ENCODE data around the gene AHR. TPM values are rescaled to one million over a fixed set of nuclear protein-coding genes. Genes with fewer than 3 reads are reported as not detected.
"Not testable (repeated sequence)": the region's sequence is repeated elsewhere in the genome, so short reads cannot be mapped to it uniquely, and the experiment has no call there.

Gene AHR
- total RNA-seq, 1 donor from 2014 or later = 25.3 TPM

GRCh38 chr7:17329440-17329839 lies 31.0 kb downstream of the AHR start:
- no peak overlapping the region for H3K4me3 Mint-ChIP-seq
- intact Hi-C loops (cut with micrococcal nuclease) = no loop called here

GRCh38 chr7:17331891-17332501 lies 33.5 kb downstream of the AHR start:
- intact Hi-C loops (cut with micrococcal nuclease) = no loop called here
- Mint-ChIP-seq H3K36me3 (ENCODE audit: low read depth) (peaks cover 27% of the 10 kb centered on the region), H3K9me3 (no peaks in the 10 kb centered on the region), H3K27ac (no peak overlapping the region), H3K4me3 (no peak overlapping the region), H3K27me3 (ENCODE audit: insufficient read depth) (no peaks in the 10 kb centered on the region), H3K4me1 (ENCODE audit: low read depth) (peaks cover 4% of the 10 kb centered on the region)
- DNase-seq (ENCODE audit: low spot score) = no peak

More at GRCh38 chr7:17329440-17329839, 31.0 kb downstream of the AHR start:
- Mint-ChIP-seq H3K4me1 (ENCODE audit: low read depth) (peaks cover 4% of the 10 kb centered on the region), H3K9me3 (no peaks in the 10 kb centered on the region), H3K27me3 (ENCODE audit: insufficient read depth) (no peaks in the 10 kb centered on the region), H3K27ac (no peak overlapping the region), H3K36me3 (ENCODE audit: low read depth) (peaks cover 25% of the 10 kb centered on the region)
- no peak for DNase-seq (ENCODE audit: low spot score)

- intact Hi-C loops (cut with micrococcal nuclease) = no loop called here
- Mint-ChIP-seq H3K27ac (no peak overlapping the region), H3K27me3 (ENCODE audit: insufficient read depth) (no peaks in the 10 kb centered on the region), H3K4me3 (no peak overlapping the region), H3K36me3 (ENCODE audit: low read depth) (peaks cover 30% of the 10 kb centered on the region), H3K4me1 (ENCODE audit: low read depth) (peaks cover 4% of the 10 kb centered on the region), H3K9me3 (peaks cover 4% of the 10 kb centered on the region)
- DNase-seq (ENCODE audit: low spot score) = no peak
Measured at GRCh38 chr7:17333221-17333620, 34.8 kb downstream of the AHR start.

GRCh38 chr7:17336168-17336567 lies 37.7 kb downstream of the AHR start:
- no peak overlapping the region for H3K27ac Mint-ChIP-seq
- H3K4me1 Mint-ChIP-seq (ENCODE audit: low read depth) = peaks cover 4% of the 10 kb centered on the region
- no peak for DNase-seq (ENCODE audit: low spot score)
- no peak overlapping the region for H3K4me3 Mint-ChIP-seq
- H3K27me3 Mint-ChIP-seq (ENCODE audit: insufficient read depth) = no peaks in the 10 kb centered on the region
- peaks cover 34% of the 10 kb centered on the region for H3K36me3 Mint-ChIP-seq (ENCODE audit: low read depth)
- intact Hi-C loops (cut with micrococcal nuclease) = no loop called here
- peaks cover 4% of the 10 kb centered on the region for H3K9me3 Mint-ChIP-seq

DNA sequence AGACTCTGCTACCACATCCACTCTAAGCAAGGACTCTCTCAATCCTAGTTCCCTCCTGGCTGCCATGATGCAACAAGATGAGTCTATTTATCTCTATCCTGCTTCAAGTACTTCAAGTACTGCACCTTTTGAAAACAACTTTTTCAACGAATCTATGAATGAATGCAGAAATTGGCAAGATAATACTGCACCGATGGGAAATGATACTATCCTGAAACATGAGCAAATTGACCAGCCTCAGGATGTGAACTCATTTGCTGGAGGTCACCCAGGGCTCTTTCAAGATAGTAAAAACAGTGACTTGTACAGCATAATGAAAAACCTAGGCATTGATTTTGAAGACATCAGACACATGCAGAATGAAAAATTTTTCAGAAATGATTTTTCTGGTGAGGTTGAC lies 40.7 kb downstream of the AHR start:
- no peak overlapping the region for H3K4me3 Mint-ChIP-seq

DNA sequence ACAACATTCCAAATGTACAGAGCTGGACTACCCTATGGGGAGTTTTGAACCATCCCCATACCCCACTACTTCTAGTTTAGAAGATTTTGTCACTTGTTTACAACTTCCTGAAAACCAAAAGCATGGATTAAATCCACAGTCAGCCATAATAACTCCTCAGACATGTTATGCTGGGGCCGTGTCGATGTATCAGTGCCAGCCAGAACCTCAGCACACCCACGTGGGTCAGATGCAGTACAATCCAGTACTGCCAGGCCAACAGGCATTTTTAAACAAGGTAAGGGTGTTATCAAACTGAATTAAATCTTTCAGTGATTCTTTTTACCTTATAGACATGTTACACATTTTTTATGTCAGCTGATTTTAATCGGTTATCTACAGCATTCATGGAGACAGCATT lies 41.5 kb downstream of the AHR start:
- Mint-ChIP-seq H3K27me3 (ENCODE audit: insufficient read depth) (no peaks in the 10 kb centered on the region), H3K27ac (no peak overlapping the region), H3K9me3 (peaks cover 4% of the 10 kb centered on the region), H3K4me3 (no peak overlapping the region), H3K36me3 (ENCODE audit: low read depth) (peaks cover 33% of the 10 kb centered on the region), H3K4me1 (ENCODE audit: low read depth) (peaks cover 7% of the 10 kb centered on the region)
- no peak for DNase-seq (ENCODE audit: low spot score)
- intact Hi-C loops (cut with micrococcal nuclease) = no loop called here

More for the DNA sequence above, 40.7 kb downstream of the AHR start:
- DNase-seq (ENCODE audit: low spot score) = no peak
- no peak overlapping the region for H3K27ac Mint-ChIP-seq
- intact Hi-C loops (cut with micrococcal nuclease) = no loop called here
- H3K9me3 Mint-ChIP-seq = peaks cover 4% of the 10 kb centered on the region
- no peaks in the 10 kb centered on the region for H3K27me3 Mint-ChIP-seq (ENCODE audit: insufficient read depth)
- H3K36me3 Mint-ChIP-seq (ENCODE audit: low read depth) = peaks cover 33% of the 10 kb centered on the region
- H3K4me1 Mint-ChIP-seq (ENCODE audit: low read depth) = peaks cover 7% of the 10 kb centered on the region

DNA sequence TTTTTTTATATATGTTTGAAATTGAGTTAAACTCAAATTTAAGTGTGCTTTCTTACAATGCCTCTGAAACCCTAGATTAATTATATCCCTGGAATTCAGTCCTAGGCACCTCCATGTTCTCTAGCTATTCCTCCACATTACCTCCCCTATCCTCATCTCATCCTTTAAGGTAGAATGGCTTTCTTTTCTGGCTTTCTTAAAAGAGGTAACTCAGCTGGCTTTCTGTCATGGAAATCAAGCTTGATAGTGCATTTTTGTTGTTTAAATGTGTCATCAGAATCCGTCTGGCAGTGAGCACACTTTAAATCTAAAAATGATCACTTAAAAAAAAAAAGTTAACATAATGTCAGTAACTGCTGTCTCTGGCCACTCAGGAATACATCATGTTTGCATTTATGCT lies 42.2 kb downstream of the AHR start:
- H3K27me3 Mint-ChIP-seq (ENCODE audit: insufficient read depth) = no peaks in the 10 kb centered on the region
- intact Hi-C loops (cut with micrococcal nuclease) = no loop called here
- peaks cover 4% of the 10 kb centered on the region for H3K9me3 Mint-ChIP-seq
- peaks cover 7% of the 10 kb centered on the region for H3K4me1 Mint-ChIP-seq (ENCODE audit: low read depth)
- no peak overlapping the region for H3K4me3 Mint-ChIP-seq
- DNase-seq (ENCODE audit: low spot score) = no peak
- no peak overlapping the region for H3K27ac Mint-ChIP-seq
- peaks cover 32% of the 10 kb centered on the region for H3K36me3 Mint-ChIP-seq (ENCODE audit: low read depth)

GRCh38 chr7:17342756-17343155 lies 44.3 kb downstream of the AHR start:
- intact Hi-C loops (cut with micrococcal nuclease) = no loop called here
- H3K36me3 Mint-ChIP-seq (ENCODE audit: low read depth) = peaks cover 30% of the 10 kb centered on the region
- peaks cover 7% of the 10 kb centered on the region for H3K4me1 Mint-ChIP-seq (ENCODE audit: low read depth)
- no peaks in the 10 kb centered on the region for H3K27me3 Mint-ChIP-seq (ENCODE audit: insufficient read depth)
- H3K9me3 Mint-ChIP-seq = no peaks in the 10 kb centered on the region
- no peak for DNase-seq (ENCODE audit: low spot score)
- H3K4me3 Mint-ChIP-seq = no peak overlapping the region
- H3K27ac Mint-ChIP-seq = no peak overlapping the region

- intact Hi-C loops (cut with micrococcal nuclease) = no loop called here
- Mint-ChIP-seq H3K27me3 (ENCODE audit: insufficient read depth) (no peaks in the 10 kb centered on the region), H3K9me3 (peaks cover 25% of the 10 kb centered on the region), H3K4me3 (no peak overlapping the region), H3K27ac (no peak overlapping the region), H3K4me1 (ENCODE audit: low read depth) (peaks cover 6% of the 10 kb centered on the region), H3K36me3 (ENCODE audit: low read depth) (peaks cover 36% of the 10 kb centered on the region)
- DNase-seq (ENCODE audit: low spot score) = no peak
Measured at GRCh38 chr7:17347401-17347800, 48.9 kb downstream of the AHR start.

DNA sequence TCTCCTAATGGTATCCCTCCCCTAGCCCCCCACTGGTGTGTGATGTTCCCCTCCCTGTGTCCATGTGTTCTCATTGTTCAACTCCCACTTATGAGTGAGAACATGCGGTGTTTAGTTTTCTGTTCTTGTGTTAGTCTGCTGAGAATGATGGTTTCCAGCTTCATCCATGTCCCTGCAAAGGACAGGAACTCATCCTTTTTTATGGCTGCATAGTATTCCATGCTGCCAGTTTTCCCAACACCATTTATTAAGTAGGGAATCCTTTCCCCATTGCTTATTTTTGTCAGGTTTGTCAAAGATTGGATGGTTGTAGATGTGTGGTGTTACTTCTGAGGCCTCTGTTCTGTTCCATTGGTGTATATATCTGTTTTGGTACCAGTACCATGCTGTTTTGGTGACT lies 50.5 kb downstream of the AHR start:
- Mint-ChIP-seq H3K36me3 (ENCODE audit: low read depth) (peaks cover 31% of the 10 kb centered on the region), H3K9me3 (peaks cover 30% of the 10 kb centered on the region)
- H3K27ac Mint-ChIP-seq; H3K27me3 Mint-ChIP-seq (ENCODE audit: insufficient read depth); H3K4me3 Mint-ChIP-seq; DNase-seq (ENCODE audit: low spot score); intact Hi-C loops (cut with micrococcal nuclease); H3K4me1 Mint-ChIP-seq (ENCODE audit: low read depth): not testable (repeated sequence)

DNA sequence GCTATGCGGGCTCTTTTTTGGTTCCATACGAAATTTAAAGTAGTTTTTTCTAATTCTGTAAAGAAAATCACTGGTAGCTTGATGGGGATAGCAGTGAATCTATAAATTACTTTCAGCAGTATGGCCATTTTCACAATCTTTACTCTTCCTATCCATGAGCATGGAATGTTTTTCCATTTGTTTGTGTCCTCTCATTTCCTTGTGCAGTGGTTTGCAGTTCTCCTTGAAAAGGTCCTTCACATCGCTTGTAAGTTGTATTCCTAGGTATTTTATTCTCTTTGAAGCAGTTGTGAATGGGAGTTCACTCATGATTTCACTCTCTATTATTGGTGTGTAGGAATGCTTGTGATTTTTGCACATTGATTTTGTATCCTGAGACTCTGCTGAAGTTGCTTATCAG lies 51.9 kb downstream of the AHR start:
- Mint-ChIP-seq H3K9me3 (peaks cover 30% of the 10 kb centered on the region), H3K36me3 (ENCODE audit: low read depth) (peaks cover 34% of the 10 kb centered on the region)
- H3K27ac Mint-ChIP-seq; DNase-seq (ENCODE audit: low spot score); H3K27me3 Mint-ChIP-seq (ENCODE audit: insufficient read depth); H3K4me3 Mint-ChIP-seq; intact Hi-C loops (cut with micrococcal nuclease); H3K4me1 Mint-ChIP-seq (ENCODE audit: low read depth): not testable (repeated sequence)

- intact Hi-C loops (cut with micrococcal nuclease); H3K4me1 Mint-ChIP-seq (ENCODE audit: low read depth); H3K27ac Mint-ChIP-seq; H3K27me3 Mint-ChIP-seq (ENCODE audit: insufficient read depth); H3K4me3 Mint-ChIP-seq; DNase-seq (ENCODE audit: low spot score): not testable (repeated sequence)
- peaks cover 30% of the 10 kb centered on the region for H3K36me3 Mint-ChIP-seq (ENCODE audit: low read depth)
- H3K9me3 Mint-ChIP-seq = peaks cover 30% of the 10 kb centered on the region
Measured at GRCh38 chr7:17353650-17354419, 55.4 kb downstream of the AHR start.

DNA sequence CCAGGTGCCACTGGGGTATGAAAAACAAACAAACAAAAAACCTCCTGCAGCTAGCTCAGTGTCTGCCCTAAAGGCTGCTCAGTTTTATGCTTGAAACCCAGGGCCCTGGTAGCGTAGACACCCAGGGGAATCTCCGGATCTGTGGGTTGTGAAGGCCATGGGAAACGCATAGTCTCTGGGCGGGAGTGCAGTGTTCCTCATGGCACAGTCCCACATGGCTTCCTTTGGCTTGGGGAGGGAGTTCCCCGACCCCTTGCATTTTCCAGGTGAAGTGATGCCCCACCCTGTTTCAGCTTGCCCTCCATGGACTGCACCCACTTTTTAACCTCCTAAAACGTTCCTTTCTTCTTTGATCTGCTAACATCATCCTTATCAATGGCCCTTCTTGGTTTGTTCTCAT lies 56.0 kb downstream of the AHR start:
- no peak for DNase-seq (ENCODE audit: low spot score)
- peaks cover 26% of the 10 kb centered on the region for H3K36me3 Mint-ChIP-seq (ENCODE audit: low read depth)
- H3K4me3 Mint-ChIP-seq = no peak overlapping the region
- H3K27me3 Mint-ChIP-seq (ENCODE audit: insufficient read depth) = no peaks in the 10 kb centered on the region
- intact Hi-C loops (cut with micrococcal nuclease) = no loop called here
- no peaks in the 10 kb centered on the region for H3K4me1 Mint-ChIP-seq (ENCODE audit: low read depth)
- no peak overlapping the region for H3K27ac Mint-ChIP-seq
- H3K9me3 Mint-ChIP-seq = peaks cover 30% of the 10 kb centered on the region

Measured in activated T-helper 1 cell treated with anti-CD3 and anti-CD28 coated beads, Interleukin-12 subunit alpha, Interleukin-12 subunit beta, Interleukin-2, Interleukin-4 antibody, amounts not matched to agents 30 ng/mL and 10 ng/mL and 1 ng/mL, durations not matched to agents 14 hours and 24 hours and 36 hours (primary cell).